T-helper 22 cell (primary cell): Measurements from ENCODE around the gene ST6GALNAC4.
"Not testable (repeated sequence)": the region's sequence is repeated elsewhere in the genome, so short reads cannot be mapped to it uniquely, and the experiment has no call there.

Source experiments
- DNase-seq: peaks from one replicate; pipeline ENCODE4 v3.0.0-alpha.2; 2020; ENCODE audit warnings: low read depth

Gene ST6GALNAC4

GRCh38 chr9:127870153-127870491 lies 46.7 kb downstream of the ST6GALNAC4 start:
- DNase-seq, result not testable (repeated sequence)

DNA sequence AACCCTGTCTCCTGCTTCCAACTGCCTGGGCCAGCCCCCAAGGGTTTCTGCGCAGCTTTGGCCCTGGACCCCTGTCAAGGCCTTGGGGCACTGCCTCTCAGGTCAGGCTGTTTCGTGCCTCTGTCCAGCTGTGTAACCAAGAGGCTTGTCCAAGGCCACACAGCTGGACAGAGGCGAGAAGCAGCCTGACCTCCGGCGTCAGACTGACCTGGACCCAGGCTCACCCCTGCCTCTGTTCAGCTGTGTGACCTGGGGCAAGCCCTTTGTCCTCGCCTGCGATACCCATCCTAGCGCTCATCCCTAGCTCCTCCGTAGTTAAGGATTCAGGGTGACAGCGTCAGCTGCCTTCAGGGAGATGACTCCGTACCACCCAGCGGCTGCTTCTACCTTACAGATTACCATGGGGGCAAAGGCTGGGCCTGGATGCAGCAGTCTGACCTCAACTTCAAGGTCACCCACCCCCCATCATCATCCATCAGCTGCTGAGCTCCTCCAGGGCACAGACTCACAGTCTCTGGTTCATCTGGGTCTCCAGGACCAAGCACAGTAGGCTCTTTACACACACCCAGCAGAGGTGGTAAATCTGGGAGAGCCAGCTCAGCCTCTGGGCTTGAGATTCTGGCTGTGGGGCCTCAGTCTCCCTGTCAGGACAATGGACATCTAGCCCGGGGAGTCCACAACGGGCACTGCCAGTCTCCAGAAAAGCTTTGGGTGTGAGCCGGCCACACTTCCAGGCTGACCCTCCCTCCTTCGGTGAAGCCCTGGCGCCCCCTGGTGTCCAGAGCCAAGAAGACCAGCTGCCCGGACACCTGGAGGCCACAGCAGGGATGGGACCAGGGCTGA lies 47.3 kb downstream of the ST6GALNAC4 start:
- DNase-seq, result peak; percentile 47

DNA sequence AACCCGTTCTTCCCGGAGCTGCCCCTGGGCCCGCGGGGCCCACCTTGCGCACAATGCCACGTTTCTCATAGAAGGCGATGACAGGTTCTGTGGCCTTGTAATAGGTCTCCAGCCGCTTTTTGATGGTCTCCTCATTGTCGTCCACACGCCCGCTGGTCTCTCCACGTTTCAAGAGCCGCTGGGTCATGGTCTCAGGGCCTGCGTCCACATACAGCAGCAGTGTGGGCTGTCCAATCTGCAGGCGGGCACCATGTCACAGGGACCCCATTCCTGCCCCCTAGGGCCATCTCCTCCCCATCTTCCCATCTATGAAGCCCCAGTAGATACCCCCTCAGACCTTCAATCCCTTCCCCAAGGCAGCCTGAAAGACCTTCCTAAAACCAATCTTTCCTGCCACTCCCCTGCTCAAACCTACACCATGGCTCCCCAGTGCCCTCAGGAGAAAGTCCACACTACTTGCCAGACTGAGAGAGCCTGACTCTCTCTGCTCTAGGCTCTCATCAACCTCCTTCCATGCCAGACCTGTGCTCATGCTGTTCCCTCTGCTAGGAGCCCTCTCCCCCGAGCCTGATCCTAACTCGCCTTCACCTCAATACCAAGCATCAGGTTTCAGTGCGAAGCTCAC lies 48.5 kb downstream of the ST6GALNAC4 start:
- DNase-seq, result no peak

- no peak for DNase-seq
Measured at GRCh38 chr9:127867356-127868277, 49.2 kb downstream of the ST6GALNAC4 start.

GRCh38 chr9:127866535-127866934 lies 50.3 kb downstream of the ST6GALNAC4 start:
- no peak for DNase-seq

DNA sequence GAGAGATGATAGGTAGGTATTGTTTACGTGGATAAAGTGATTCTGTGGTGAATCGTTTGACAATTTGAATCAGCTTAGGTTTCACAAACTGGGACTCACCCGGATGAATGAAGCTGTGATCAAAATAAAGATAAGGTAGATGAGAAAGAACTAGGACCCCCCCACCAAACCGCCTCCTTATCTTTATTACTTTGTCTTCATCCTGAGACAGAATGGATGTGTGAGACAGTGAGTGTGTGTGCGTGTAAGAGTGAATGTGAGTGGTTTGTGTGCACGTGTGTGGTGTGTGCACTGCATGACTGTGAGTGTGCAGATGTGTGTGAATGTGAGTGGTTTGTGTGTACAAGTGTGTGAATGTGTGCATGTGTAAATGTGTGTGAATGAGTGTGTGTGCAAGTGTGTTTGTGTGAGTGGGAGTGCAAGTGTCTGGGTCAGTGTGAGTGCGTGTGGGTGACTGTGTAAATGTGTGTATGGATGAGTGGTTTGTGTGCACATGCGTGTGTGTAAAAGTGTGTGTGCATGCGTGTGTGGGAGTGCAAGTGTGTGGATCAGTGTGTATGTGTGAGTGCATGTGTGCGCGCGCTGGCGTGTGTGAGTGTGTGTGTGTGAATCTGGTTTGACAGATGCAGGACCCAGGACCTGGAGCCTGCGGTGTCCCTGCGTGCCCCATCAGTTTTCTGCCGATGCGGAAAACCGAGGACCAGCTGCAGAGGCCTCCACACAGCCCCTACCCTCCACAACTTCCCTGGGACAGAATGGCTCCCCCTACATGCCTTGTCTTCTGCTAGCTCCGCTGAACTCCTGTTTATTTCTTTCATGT lies 51.0 kb downstream of the ST6GALNAC4 start:
- DNase-seq, result no peak

DNA sequence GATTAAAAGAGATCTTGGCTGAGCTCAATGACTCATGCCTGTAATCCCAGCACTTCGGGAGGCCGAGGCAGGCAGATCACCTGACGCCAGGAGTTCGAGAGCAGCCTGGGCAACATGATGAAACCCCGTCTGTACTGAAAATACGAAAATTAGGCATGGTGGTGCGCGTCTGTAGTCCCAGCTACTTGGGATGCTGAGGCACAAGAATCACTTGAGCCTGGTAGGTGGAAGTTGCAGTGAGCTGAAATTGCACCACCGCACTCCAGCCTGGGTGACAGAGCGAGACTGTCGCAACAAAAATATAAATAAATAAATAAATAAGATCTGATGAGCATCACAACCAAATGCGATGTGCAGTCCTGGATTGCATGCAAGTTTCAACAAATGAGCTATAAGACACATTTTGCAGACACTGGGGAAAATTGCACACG lies 53.6 kb downstream of the ST6GALNAC4 start:
- DNase-seq, result no peak

- no peak for DNase-seq
Measured at GRCh38 chr9:127862075-127863011, 54.5 kb downstream of the ST6GALNAC4 start.

- DNase-seq, result no peak
Measured at GRCh38 chr9:127860779-127861178, 56.1 kb downstream of the ST6GALNAC4 start.

DNA sequence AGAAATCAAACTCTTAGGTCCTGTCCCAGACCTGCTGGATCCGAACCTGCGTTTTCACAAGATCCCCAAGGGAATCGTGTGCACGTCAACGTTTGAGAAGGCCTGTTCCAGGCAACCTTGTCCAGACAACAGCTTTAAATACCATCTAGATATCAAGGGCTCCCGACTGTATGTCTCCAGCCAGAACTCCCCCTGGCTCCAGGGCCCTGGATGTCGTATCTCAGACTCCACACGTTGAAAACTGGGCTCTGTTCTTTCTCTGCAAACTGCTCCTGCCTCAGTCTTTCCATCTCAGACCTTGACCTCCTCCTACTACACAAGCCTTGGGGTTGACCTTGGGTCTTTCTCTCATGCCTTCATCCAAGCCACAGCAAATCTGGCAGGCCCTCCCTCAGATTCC lies 56.6 kb downstream of the ST6GALNAC4 start:
- DNase-seq, result no peak

DNA sequence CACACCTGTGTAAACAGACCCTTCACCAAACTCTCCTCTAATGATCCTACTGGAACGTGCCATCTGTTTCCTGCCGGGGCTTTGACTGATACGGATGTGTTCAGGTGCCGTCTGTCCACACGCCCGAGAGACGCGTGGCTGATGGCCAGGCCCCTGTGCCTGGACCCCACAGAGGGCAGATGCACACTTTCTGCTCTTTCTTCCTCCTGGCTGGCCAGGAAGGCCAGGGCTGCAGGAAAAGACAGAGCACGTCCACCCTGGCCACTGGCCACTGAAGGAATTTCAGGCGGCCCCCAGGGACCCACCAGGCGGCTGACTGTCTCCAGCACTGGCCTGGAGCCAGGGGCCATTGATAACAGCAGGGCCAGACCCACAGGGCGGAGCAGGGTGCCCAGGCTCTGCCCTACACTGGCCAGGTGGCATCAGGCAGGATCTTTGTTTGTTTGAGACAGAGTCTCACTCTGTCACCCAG lies 58.8 kb downstream of the ST6GALNAC4 start:
- DNase-seq, result no peak
